Lower leg skin (tissue), 4 donors: ENCODE measurements around the gene PSAT1. TPM values are rescaled to one million over a fixed set of nuclear protein-coding genes. Genes with fewer than 3 reads are reported as not detected.

Experiments used
- DNase-seq, 2 donors: peaks; one replicate each; pipeline ENCODE4 v3.0.0-alpha.2; 2019; ENCODE audit warnings: low spot score in 2 of 2
- H3K4me3 ChIP-seq: fragments of 200-600 bp; sonication (generic); 2 replicates; pipeline ENCODE4 v1.5.1; 2017; ENCODE audit warnings: mild to moderate bottlenecking, low read depth; ENCODE audit not compliant: poor library complexity, severe bottlenecking
- POLR2A ChIP-seq, 2 donors: fragments of 450-650 bp; IDR thresholded peaks; one replicate each; pipeline ENCODE4 v1.6.1; 2016 to 2017; ENCODE audit warnings: antibody characterized with exemption in 2 of 2, mild to moderate bottlenecking in 1 of 2, moderate library complexity in 1 of 2
- WGBS, 2 donors: methylation state at CpG; one replicate each; pipeline ENCODE4 v1.1.5; 2018; 5-methylcytosine and 5-hydroxymethylcytosine counted together
- intact Hi-C: fragments of 100-400 bp; cut with DNase I; formaldehyde crosslinking; loops from one replicate; pipeline ENCODE4 v1.15.0; 2023; ENCODE audit warnings: low total_unique reads
- total RNA-seq, 4 donors: library from RNA; depleted of rRNA; stranded (reverse); fragments of >200 nt; gene quantifications; one replicate each; pipeline ENCODE4 v1.1.0, GENCODE V29; 2016
- TF ChIP-seq, protein P1 (sequence below), 3 donors: fragments of 450-650 bp; IDR thresholded peaks; one replicate each; pipeline ENCODE4 v1.5.1; 2016; ENCODE audit warnings: antibody characterized with exemption in 3 of 3, mild to moderate bottlenecking in 3 of 3, moderate library complexity in 2 of 3

PSAT1 gene
- total RNA-seq, 4 donors from 2014 or later: 50.2 to 106 (median 75.3) TPM

DNA sequence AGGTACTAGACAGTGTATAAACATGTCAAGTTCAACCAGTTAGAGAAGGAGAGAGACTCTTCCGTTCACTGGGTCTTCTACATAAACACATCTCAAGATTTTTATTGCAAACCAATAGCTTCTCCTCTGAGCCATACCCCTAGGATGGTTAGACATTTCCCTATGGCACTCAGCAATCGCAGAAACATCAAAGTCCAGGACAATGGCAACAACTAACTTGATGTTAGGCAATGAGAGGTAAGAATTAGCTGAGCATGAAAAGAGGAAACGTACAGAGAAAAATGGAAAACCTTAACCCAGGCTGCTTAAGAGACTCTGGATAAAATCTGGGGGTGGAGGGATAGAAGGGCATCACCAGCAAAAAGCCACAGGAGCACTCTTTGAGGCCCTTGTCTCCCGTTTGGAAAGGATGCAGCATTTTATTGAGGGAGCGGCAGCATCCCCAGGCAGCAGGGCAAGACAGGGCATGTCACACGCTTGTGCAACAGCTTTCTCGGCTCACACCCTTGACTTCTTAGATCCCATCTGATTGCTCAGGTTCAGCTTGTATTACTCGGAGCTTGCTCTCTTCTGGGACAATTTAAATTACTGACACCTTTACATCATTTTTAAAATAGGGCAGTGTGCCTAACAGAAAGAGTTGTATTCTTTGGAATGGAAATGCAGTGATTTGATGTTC lies 8.6 kb upstream of the PSAT1 start:
- peak in 1 of 2 donors; percentile 71 for DNase-seq
- 47 to 51% methylated on average over 8 of the region's 8 CpGs for WGBS, 2 donors
- H3K4me3 ChIP-seq: no peak overlapping the region
- intact Hi-C loops: no loop called here
- TF ChIP-seq, protein P1, sequence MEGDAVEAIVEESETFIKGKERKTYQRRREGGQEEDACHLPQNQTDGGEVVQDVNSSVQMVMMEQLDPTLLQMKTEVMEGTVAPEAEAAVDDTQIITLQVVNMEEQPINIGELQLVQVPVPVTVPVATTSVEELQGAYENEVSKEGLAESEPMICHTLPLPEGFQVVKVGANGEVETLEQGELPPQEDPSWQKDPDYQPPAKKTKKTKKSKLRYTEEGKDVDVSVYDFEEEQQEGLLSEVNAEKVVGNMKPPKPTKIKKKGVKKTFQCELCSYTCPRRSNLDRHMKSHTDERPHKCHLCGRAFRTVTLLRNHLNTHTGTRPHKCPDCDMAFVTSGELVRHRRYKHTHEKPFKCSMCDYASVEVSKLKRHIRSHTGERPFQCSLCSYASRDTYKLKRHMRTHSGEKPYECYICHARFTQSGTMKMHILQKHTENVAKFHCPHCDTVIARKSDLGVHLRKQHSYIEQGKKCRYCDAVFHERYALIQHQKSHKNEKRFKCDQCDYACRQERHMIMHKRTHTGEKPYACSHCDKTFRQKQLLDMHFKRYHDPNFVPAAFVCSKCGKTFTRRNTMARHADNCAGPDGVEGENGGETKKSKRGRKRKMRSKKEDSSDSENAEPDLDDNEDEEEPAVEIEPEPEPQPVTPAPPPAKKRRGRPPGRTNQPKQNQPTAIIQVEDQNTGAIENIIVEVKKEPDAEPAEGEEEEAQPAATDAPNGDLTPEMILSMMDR (IDR thresholded peaks at IDR 0.05): no peak
- TF ChIP-seq POLR2A (IDR thresholded peaks at IDR 0.05): no peak

DNA sequence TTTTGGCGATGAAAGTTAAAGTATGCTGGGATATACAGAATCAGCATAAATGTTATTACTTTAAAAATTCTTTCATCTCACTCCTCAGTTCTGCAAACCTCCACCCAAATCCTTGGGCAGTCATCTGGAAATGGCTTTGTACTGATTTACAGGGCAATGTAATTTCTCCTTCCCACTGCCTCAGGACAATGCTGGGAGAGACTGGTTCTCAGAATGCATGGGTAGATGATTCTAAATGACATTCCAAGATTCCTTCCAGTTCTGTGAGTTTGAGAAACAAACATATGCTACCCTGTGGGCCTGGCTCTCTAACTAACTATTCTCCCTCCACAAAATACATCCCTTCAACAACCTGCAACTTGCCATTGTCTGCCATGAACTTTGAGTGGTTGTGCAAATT lies 7.5 kb upstream of the PSAT1 start:
- DNase-seq: no peak
- WGBS, 2 donors: 66 to 77% methylated on average over 1 of the region's 1 CpG
- H3K4me3 ChIP-seq: no peak overlapping the region
- TF ChIP-seq, protein P1 (IDR thresholded peaks at IDR 0.05): no peak
- no peak for TF ChIP-seq POLR2A (IDR thresholded peaks at IDR 0.05)
- intact Hi-C loops: no loop called here

DNA sequence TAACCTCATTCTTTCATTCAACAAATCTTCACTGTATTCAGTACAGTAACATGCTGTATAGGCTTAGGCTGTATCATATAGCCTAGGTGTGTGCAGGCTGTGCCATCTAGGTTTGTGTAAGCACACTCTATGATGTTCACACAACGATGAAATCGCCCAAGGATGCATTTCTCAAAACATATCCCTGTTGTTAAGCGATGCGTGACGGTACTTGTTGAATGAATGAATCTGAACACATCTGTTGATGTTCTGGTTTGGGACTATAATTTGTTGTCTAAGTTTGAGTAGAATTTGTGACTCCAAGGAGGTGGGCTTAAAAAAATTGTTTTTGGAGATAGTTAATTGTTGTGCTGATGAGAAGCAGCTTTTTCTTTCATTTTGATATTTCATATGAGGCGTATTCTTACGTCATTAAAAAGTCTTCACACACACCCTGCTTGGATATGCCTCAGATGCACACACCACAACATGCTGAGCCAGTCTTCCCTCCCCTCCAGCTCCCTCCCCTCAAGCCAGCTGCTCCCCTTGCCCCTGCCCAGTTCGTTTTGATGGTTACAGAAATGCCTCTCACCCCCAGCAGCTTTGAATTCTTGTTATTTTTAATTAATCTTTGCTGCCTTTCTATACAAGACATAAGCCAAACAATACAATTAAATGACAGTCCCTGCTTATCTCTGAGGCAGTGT lies 5.5 kb upstream of the PSAT1 start:
- intact Hi-C loops: no loop called here
- 48 to 59% methylated on average over 8 of the region's 8 CpGs for WGBS, 2 donors
- no peak for DNase-seq
- TF ChIP-seq, protein P1 (IDR thresholded peaks at IDR 0.05): no peak
- no peak for TF ChIP-seq POLR2A (IDR thresholded peaks at IDR 0.05)
- H3K4me3 ChIP-seq: no peak overlapping the region

DNA sequence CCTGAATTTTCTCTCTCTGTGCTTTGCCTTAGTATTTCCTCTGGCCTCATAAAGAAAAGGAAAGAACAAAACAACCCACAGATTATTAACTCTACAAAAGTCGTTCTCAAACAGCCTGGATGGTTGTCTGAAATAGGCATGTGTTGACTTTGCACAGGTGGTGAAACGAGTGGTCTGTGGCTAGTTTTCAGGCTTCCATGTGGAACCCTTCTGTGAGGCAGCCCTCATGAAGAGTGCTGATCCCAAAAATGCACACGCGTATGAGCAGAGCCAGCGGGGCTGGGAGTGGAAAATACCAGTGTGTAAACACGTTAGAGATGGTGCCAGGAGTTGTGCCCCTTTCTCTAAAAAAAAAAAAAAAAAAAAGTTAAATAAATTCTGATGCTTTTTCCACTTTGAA lies 4.9 kb upstream of the PSAT1 start:
- H3K4me3 ChIP-seq: no peak overlapping the region
- DNase-seq: no peak
- no peak for TF ChIP-seq POLR2A (IDR thresholded peaks at IDR 0.05)
- TF ChIP-seq, protein P1 (IDR thresholded peaks at IDR 0.05): no peak
- WGBS, 2 donors: 21 to 25% methylated on average over 6 of the region's 6 CpGs
- intact Hi-C loops: no loop called here

DNA sequence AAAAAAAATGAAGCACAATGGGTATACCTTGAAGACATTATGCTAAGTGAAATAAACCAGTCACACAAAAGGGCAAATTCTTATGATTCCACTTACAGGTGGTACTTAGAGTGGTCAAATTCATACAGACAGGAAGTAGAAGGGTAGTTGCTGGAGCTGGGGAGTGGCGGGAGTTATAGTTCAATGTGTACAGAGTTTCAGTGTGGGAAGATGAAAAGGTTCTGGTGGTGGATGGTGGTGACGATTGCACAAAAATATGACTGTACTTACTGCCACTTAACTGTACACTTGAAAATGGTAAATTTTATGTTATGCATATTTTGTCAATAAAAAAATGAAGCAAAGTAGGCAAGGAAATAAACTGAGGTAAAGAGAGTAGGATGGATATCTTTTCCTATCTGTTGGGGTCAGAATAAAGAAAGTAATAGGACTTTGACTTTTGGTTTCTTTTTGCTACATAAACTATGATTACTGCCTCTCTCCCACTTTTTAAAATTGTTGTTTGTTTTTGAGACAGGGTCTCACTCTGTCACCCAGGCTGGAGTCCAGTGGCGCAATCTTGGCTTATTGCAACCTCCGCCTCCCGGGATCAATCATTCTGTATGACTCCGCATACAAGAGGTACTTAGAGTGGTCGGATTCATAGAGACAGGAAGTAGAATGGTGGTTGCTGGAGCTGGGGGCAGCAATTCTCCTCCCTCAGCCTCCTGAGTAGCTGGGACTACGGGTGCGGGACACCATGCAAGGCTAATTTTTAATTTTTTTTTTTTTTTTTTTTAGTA lies 4.0 kb upstream of the PSAT1 start:
- intact Hi-C loops: no loop called here
- no peak overlapping the region for H3K4me3 ChIP-seq
- 90 to 93% methylated on average over 9 of the region's 9 CpGs for WGBS, 2 donors

More for the DNA sequence above, 4.0 kb upstream of the PSAT1 start:
- TF ChIP-seq POLR2A (IDR thresholded peaks at IDR 0.05): no peak
- TF ChIP-seq, protein P1 (IDR thresholded peaks at IDR 0.05): no peak
- no peak for DNase-seq
